HG03460 (cell line): ENCODE results near the gene AGER.
"Not testable (repeated sequence)": the region's sequence is repeated elsewhere in the genome, so short reads cannot be mapped to it uniquely, and the experiment has no call there.

Experiments
- ATAC-seq: cut with Tn5 transposase; IDR thresholded peaks from one replicate; pipeline ENCODE4 v1.9.1; 2021; ENCODE audit not compliant: unreplicated experiment

AGER gene

DNA sequence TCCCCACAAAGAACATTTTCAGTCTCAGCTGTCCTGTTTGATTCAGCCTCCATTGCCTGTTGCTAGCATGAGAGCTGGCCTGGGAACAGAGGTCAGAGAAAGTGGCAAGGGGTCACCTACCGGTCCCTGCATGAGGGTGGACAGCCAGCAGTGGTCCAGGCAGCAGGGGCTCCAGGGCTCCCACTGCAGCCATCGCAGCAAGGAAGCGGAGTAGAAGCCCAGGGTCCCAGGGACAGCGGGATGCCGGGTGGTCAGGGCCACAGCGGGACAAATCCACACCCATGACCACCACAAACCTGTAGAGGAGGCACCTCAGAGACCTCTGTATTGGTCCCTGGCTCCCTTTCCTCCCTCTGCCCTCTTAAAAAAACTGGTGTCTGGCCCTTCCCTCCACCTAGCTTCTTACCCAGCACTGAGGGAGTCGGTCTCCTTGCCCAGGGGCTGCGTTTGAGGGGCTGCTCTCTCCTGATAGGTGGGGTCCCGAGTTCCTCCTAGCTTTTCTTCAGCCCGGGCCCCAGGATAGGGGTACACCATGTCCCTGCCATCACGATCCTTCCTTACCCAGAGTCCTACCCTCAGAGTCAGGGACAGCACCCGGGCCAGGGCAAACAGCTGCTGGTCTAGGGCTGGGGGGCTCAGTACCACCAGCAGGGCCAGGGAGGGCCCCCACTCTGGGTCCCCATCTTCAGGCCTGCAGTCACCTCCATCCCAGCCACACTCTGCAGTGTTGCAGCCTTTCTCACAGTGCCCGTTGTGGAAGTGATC lies 16.8 kb upstream of the AGER start:
- ATAC-seq, result no peak

DNA sequence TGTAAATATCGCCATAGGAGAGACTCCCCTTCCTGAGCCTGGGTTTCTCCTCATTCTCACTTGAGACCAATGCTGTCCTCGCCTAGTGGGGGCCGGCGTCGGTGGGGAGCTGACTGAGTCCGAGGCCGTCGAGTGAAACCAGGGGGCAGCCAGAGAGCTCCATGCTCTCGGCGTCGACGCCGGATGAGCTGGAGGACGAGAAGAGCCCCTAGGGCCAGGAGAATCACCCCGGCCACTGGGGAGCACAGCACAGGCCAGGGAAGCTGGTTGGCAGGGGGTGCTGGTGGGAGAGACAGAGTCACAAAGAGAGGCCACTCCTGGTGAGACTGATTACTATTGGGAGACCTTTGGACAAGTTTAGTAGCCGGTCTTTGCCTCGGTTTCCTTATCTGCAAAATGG lies 14.8 kb upstream of the AGER start:
- ATAC-seq, result no peak

DNA sequence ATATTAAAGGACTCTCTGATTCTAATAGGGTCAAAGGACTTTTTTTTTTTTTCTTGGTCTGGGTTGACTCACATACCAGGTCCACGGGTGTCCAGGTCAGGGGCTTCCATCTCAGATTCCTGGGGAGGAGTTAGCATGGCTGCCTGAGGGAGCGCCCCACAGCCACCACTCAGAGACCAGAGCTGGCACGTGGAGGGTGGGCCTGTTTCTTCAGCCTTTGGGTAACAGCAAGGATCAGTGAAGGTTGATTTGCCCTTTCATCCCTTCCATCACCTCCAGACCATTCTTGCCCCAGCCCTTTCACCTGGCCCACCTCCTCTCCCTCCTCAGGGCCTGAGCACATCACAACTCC lies 14.3 kb upstream of the AGER start:
- ATAC-seq, result no peak

DNA sequence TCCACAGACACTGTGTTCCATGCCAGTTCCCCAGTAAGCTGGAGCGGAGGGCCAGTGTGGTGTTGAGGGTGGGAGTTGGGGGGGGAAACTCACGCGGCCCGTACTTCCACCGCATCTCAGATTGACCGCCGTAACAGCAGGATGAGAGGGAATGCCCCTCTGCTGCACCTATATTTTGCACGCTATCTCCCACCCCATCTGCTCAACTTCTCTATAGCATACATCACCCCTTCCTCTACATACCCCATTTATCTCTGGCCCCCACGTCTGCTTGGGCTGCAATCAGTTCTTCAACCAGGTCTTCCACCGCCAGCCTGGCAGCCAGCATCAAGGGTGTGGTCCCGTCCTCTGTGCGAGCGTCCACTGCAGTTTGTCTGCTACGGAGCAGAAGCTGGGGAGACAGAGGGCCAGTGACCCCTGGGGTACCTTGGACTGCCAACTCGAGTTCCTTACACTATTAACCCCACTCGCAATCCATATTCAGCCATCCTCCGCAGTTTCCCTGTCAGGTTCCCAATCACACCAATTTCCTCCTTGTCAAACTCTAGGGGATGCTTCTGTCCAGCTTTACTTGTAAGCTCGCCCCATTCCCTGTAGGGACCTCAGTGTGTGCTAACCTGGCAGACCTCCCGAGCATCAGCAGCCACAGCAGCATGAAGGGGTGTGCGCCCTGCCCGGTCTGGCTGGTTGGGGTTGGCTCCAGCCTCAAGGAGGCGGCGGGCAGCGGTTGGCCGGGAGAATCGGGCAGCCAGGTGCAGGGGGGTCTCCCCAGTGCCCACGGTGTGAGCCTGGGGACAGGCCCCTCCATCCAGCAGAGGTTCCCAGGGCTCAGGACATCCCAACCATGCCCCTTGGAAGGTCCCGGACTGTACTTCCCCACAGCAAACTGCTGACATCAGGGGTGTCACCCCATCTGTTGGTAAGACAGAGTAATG lies 12.9 kb upstream of the AGER start:
- ATAC-seq, result no peak

DNA sequence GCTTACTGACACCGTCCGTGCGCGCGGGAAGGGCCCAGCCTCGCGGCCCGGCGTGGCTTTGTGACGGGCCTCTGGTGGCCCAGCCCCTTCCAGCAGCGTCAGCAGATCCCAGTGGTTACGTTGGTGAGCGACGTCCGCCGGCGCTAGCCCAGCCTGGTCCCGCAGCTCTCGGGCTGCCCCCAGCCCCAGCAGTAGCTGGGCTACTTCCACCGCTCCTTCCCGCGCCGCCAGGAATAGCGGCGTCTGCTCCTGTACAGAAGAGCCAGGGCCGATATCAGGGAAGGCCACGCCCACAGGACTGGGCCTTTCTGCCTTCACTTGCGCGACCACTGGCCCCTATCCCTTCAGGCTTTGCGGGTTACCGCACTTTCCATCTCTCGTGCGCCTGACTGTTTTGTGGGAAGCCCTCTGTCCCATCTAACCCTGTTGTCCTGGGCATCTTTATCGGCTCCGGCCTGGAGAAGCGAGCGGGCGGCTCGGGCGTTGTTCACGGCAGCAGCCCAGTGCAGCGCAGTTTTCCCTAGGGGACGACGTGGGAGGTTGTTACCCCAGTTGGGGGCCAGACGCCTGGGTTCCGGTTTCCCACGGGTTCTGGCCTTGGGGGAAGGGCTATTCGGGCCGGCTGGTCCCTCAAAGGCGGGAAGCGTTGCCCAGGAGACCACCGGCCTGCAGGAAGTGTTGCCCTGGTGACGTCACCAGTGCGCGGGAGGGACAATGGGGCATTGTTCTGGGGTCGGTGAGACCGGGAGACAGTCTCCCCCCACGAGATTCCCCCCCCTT lies 12.0 kb upstream of the AGER start:
- ATAC-seq, result peak; percentile 68

DNA sequence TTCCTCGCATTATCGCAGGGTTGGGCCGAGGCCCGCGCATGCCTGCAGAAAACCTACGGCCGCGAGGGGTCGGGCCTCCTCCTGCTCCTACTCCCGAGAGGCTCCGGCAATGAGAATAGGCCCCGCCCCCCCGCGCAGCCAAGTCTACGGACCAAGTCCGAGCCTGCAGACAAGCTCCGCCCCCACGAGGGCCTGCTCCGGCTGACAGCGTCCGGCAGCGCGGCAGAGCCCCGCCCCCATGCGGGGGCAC lies 11.5 kb upstream of the AGER start:
- no peak for ATAC-seq

DNA sequence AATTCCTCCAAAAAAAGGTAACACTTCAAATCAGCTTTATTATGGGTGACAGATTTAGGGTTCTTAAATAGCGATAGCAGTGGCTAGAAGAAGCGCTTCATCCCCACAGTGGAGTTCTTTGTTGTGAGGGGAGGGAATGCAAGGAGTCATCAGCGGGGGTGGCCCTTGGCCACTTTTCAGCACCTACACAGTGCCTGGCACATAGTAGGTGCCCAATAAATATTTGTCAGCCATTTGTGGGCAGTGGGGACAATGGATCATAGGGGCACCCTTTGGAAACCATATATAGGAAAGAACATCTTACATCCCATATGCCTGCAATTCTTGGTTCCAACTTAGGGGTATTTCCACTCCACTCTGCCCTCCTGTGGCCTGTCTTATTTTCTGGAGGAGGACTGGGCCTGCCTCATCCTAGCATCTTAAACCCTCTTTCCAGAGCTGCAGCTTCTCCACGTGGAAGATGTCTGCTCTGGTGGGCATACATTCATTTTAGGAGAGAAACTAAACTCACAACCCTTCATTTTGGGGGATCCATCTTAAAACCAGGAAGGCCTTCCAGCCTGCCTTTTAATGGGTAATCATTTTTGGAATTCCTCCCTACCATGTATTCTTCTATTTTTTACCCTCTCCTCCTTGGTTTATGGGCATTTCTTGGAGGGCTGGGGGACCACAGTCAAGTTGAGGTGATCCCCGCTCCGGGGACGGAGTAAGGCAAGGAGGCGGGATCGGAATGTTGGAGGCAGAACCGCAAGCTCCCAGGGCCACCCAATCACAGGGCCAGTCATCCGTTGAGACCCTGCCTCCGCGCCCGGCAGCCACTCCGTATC lies 11.0 kb upstream of the AGER start:
- ATAC-seq, result peak; percentile 65

DNA sequence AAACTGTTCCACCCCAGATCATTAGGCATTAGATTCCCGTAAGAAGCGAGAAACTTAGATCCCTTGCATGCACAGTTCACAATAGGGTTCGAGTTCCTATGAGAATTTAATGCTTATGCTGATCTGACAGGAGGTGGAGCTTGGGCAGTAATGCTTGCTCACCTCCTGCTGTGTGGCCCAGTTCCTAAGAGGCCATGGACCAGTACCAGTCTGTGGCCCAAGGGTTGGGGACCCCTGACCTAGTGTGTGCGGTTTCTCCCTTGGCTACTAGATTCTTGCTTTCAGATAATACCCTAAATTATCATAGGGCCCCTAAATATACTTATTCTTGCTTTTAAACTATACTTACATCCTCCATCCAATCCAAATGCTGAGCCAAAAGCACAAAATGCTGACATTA lies 10.3 kb upstream of the AGER start:
- ATAC-seq, result no peak

DNA sequence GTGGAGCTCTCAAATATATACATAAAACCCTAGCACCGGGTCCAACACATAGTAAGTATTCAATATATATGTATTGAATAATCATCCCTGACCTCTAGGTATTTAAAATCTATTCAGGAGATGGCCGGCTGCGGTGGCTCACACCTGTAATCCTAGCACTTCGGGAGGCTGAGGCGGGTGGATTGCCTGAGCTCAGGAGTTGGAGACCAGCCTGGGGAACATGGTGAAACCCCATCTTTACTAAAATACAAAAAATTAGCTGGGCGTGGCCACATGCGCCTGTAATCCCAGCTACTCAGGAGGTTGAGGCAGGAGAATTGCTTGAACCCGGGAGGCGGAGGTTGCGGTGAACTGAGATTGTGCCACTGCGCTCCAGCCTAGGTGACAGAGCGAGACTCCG lies 9.0 kb upstream of the AGER start:
- not testable (repeated sequence) for ATAC-seq

DNA sequence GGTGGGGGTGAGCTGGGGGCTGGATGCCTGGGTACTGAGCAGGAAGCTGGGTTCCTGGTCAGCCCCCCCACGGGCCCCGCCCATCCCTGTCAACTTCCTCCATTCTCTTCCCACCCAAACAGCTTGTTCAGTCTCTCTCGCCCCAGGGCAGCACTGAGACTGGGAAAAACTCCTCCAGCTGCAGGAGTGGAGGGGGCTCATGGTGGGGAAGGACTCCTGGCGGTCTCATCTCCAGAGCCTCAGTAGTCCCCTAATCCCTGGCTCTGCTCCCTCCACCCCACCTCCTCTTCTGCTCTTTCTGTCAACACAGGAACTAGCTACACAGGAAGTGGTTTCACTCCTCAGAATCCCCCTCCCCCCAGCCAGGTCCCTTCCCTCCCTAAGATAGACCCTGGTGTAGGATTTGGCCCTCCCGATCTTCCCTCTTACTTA lies 8.6 kb upstream of the AGER start, which contains the start of gene GPSM3:
Gene GPSM3 (minus strand): TSS at position 36 of the 432 bp plus-strand sequence. CDS start 130 bp downstream, outside the sequence.
- no peak for ATAC-seq

DNA sequence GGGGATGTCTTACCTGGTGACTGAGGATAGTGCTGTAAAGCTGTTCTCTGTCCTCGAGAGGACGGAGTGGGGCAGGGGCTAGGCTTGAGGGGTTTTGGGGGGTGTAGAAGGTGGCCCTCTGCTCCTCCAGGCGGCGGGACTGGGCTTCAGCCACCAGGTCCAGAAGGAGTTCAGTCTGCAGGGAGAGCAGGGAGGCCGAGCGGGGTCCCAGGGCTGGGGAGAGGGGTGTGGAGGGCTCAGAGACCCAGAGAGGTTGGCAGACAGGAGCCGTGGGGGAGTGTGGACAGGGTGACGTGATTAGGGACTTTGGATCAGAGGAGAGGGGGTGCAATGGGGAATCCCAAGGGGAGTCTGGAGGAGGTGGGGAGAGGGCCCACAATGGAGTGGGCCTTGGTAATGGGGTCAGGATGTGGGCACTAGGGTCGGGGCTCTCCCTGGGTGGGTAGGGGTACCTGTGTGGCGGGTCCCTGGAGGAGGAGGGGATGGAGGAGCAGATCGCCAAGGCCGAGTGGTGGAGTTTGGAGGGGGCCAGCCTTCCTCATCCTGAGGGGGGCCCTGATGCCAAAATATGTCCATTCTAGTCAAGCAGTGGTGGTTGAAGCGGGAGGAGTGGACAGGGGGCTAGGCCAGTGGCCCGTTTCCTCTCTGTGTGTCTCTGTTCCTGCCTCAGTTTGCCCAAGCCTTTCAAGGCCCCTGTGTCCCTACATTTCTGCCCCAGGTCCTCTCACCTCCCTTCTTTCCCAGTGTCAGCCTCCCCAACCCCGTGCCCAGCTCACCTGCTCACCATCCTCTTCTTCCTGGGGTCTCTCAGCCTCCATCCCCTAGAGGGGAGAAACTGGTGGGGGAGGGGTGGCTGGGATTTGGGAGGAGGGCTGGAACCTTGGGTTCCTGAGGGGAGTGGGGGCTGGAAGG lies 7.9 kb upstream of the AGER start:
- no peak for ATAC-seq

DNA sequence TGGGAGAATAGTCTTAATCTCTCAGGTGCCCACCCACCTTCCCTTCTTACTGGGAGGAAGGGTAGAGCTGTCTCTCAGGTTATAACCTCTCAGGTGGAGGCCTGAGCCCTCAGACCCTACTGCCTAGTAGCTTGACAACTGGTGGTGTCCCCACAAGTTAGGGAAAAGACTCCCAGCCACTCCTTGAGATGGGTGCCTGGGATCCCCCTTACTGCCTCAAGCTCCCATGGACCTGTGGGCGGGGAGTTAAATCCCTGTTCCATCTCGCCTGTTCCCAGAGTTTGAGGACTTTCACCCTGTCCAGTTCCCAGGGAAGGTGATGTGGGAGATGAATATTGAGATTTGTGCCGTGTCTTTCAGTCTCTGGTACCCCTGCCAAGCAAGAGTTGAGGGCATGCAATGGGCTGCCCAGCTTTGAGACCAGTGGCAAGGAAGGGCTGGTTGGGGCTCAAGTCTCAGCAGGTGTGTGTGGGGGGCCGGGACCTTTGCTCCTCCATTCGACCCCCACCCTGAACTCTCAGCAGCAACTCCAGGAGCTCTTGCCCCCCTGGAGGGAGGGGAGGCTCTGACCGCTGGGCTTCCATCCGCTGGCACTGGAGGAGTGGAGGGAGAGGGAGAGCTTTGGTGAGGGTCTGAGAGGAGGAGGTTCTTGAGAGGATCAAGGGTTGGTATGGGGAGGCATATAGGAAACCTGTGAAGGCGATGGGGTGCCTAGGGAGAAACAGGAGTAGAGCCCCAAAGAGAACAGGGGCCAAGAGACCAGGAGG lies 7.0 kb upstream of the AGER start:
- ATAC-seq, result no peak

DNA sequence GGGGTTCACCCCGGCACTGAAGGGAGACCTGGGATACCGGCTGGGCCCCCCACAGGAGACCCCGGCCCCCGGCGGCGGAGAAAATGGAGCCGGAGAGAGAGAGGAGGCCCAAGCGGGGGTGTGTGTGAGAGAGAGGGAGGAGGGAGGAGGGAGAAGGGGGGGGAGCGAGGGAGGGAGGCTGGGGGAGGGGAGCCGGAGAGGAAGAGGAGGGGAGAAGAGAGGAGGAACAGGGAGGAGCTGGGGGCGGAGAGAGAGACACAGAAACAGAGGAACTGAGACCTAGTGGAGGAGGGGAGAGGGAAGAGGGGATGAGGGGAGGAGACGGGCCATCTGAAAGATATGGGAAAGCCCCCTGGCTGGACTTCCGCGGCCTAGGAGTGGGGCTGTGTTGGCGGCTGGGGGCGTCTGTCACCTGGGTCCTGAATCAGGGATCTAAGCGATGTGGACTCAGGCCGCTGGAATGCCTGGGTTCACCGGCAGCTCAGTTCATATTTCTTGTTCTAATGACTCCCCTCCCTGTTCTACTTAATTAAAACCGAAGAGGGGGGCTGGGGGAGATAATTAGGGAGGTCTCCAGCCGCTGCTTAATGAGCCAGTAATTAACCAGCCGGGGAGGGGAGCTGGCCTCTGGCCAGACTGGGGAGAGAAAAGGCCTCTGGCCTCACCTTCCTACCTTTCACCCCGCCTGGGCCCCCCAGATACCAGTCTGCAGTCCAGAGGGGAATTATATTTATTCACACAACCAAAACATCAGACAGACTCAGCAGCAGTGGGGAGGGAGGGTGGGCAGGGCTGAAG lies 6.2 kb upstream of the AGER start, which contains the start of gene PBX2:
Gene PBX2 (minus strand): TSS at position 149 of the 798 bp plus-strand sequence. CDS start 287 bp downstream, outside the sequence.
- ATAC-seq, result peak; percentile 59

DNA sequence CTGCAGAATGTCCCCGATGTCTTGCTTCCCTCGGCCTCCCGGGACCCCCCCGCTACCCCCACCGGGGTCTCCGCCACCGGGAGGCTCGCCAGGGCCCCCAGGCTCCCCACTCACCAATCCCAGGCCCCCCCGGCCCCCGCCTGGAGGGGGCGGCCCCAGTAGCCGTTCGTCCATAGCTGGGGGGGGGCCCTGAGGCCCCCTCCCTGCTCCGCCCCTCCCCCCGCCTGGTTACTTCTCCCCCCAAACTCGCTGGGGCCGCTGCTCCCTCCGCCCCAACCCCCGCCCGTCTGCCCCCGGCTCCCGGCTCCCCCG lies 5.6 kb upstream of the AGER start:
- ATAC-seq, result no peak

DNA sequence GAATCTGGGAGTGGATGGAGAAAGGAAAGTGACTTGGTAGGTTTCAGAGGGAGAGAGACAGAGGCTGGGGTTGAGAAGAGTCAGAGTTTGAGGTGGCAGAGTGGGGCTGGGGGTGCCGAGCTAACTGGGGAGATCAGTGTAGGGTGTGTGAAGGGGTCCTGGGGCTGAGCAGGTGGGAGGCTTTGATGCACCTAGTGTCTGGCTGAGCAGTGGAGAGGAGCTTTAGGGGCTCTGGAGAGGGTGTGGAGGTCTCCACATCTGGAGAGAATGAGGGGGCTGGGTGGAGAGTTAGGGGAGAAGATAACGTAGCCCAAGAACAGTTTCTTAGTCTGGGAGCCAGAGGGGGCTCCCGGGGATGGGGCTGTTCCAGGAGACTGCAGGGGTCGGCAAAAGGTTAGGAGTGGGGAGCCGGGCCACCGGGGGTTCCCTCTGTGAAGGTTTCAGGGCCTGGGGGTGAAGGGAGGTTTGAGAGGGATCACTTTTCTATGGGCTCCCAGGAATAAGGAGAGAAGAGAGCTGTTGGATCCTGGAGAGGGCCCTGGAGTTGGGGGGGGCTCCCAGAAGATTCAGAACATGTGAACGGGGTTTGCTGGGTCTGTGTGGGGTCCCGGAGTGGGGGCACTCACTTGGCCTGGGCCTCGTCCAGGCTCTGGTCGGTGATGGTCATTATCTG lies 5.2 kb upstream of the AGER start:
- ATAC-seq, result no peak

DNA sequence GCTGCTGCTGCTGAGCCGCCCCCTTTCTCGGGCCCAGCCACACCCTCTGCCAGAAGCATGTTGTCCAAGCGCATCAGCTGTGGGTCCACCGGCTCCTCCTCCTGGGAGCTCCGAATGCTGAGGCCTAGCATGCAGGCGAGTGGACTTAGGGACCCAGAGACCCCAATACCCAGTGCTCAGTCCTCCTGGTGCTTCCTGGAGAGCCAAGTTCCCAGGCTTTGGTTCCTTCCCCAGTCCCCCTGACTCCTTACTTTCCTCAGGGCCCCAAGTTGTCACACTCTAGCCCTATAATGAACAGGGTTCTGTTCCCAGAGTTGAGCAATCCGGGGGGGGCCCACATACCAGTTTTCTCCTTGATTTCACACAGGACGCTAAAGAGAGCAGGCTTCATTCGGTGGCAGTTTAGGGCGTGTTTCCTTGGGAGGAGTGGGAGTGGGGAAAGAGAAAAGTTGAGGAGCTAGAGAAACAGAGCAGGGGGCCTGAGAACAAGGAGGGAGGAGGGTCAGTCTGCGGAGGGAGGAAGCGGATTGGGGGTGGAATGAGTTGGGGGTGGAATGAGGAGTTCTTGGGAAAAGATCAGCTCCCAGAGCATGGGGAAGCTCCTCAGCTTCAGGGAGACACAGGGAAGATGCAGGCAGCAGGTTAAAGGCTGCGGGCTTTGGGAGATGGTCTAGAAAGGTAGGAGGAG lies 4.5 kb upstream of the AGER start:
- ATAC-seq, result no peak
